Progenitor cell of endocrine pancreas (in vitro differentiated cells): Measurements from ENCODE around the gene FIZ1. TPM values are rescaled to one million over a fixed set of nuclear protein-coding genes. Genes with fewer than 3 reads are reported as not detected.

Source experiments
- DNase-seq: peaks from one replicate; pipeline ENCODE4 v3.0.0; 2021; ENCODE audit warnings: low spot score; ENCODE audit not compliant: unreplicated experiment
- H3K27ac Mint-ChIP-seq: 2 replicates; pipeline ENCODE4 v1.8.0; 2021; ENCODE audit warnings: mild to moderate bottlenecking, moderate library complexity, mixed read lengths
- H3K27me3 Mint-ChIP-seq: 2 replicates; pipeline ENCODE4 v1.8.0; 2021; ENCODE audit warnings: mixed read lengths
- H3K36me3 Mint-ChIP-seq: 2 replicates; pipeline ENCODE4 v1.8.0; 2022; ENCODE audit warnings: mixed read lengths; ENCODE audit not compliant: insufficient read depth
- H3K4me1 Mint-ChIP-seq: 2 replicates; pipeline ENCODE4 v1.8.0; 2021; ENCODE audit warnings: low read depth, mixed read lengths
- H3K4me3 Mint-ChIP-seq: 2 replicates; pipeline ENCODE4 v1.8.0; 2021; ENCODE audit warnings: low read depth, mild to moderate bottlenecking, moderate library complexity, mixed read lengths
- H3K9me3 Mint-ChIP-seq: 2 replicates; pipeline ENCODE4 v1.8.0; 2021; ENCODE audit warnings: low read depth, mixed read lengths
- CTCF ChIP-seq: fragments of 200-600 bp; sonication (generic); IDR thresholded peaks from one replicate; pipeline ENCODE4 v1.5.0; 2021; ENCODE audit warnings: antibody characterized with exemption, mild to moderate bottlenecking; ENCODE audit not compliant: unreplicated experiment
- total RNA-seq: library from RNA; stranded (reverse); gene quantifications from 2 replicates; pipeline ENCODE4 v1.2.1, GENCODE V29; 2021

The FIZ1 gene
- total RNA-seq, 1 donor from 2014 or later = 39.0 TPM

GRCh38 chr19:55593096-55593772 is 6.1 kb downstream of the FIZ1 start:
- H3K27ac Mint-ChIP-seq = no peak overlapping the region
- TF ChIP-seq CTCF = no peak
- DNase-seq = no peak
- peaks cover 3% of the 10 kb centered on the region for H3K4me1 Mint-ChIP-seq
- H3K27me3 Mint-ChIP-seq = no peaks in the 10 kb centered on the region
- peaks cover 34% of the 10 kb centered on the region for H3K36me3 Mint-ChIP-seq
- no peak overlapping the region for H3K4me3 Mint-ChIP-seq
- H3K9me3 Mint-ChIP-seq = no peaks in the 10 kb centered on the region

GRCh38 chr19:55592391-55593090 is 6.8 kb downstream of the FIZ1 start:
- no peak for DNase-seq
- peaks cover 3% of the 10 kb centered on the region for H3K4me1 Mint-ChIP-seq
- no peak overlapping the region for H3K4me3 Mint-ChIP-seq
- H3K27ac Mint-ChIP-seq = no peak overlapping the region
- H3K36me3 Mint-ChIP-seq = peaks cover 31% of the 10 kb centered on the region
- TF ChIP-seq CTCF = no peak
- H3K9me3 Mint-ChIP-seq = no peaks in the 10 kb centered on the region
- no peaks in the 10 kb centered on the region for H3K27me3 Mint-ChIP-seq

GRCh38 chr19:55591555-55591954 is 7.8 kb downstream of the FIZ1 start:
- peaks cover 5% of the 10 kb centered on the region for H3K4me1 Mint-ChIP-seq
- no peak overlapping the region for H3K27ac Mint-ChIP-seq
- peaks cover 26% of the 10 kb centered on the region for H3K36me3 Mint-ChIP-seq
- no peak for TF ChIP-seq CTCF
- DNase-seq = no peak
- no peaks in the 10 kb centered on the region for H3K9me3 Mint-ChIP-seq
- no peak overlapping the region for H3K4me3 Mint-ChIP-seq
- H3K27me3 Mint-ChIP-seq = no peaks in the 10 kb centered on the region

GRCh38 chr19:55590617-55591016 is 8.7 kb downstream of the FIZ1 start:
- no peak overlapping the region for H3K4me3 Mint-ChIP-seq
- no peak for DNase-seq
- no peak for TF ChIP-seq CTCF
- peaks cover 18% of the 10 kb centered on the region for H3K36me3 Mint-ChIP-seq
- H3K4me1 Mint-ChIP-seq = peaks cover 9% of the 10 kb centered on the region
- no peaks in the 10 kb centered on the region for H3K9me3 Mint-ChIP-seq
- no peak overlapping the region for H3K27ac Mint-ChIP-seq
- H3K27me3 Mint-ChIP-seq = no peaks in the 10 kb centered on the region

GRCh38 chr19:55590109-55590508 is 9.2 kb downstream of the FIZ1 start:
- Mint-ChIP-seq H3K4me3 (no peak overlapping the region), H3K4me1 (peaks cover 14% of the 10 kb centered on the region)

More at GRCh38 chr19:55590109-55590508, 9.2 kb downstream of the FIZ1 start:
- Mint-ChIP-seq H3K9me3 (no peaks in the 10 kb centered on the region), H3K27ac (no peak overlapping the region), H3K27me3 (no peaks in the 10 kb centered on the region), H3K36me3 (peaks cover 13% of the 10 kb centered on the region)
- no peak for DNase-seq
- TF ChIP-seq CTCF = no peak
